ENCODE data around the gene ATOH7. TPM values are rescaled to one million over a fixed set of nuclear protein-coding genes. Genes with fewer than 3 reads are reported as not detected.
"Not testable (repeated sequence)": the region's sequence is repeated elsewhere in the genome, so short reads cannot be mapped to it uniquely, and the experiment has no call there.

The ATOH7 gene
- polyA plus RNA-seq, result under 1 TPM in 2 of 3 donors, not detected in 1; 0.04 to 0.32 TPM

DNA sequence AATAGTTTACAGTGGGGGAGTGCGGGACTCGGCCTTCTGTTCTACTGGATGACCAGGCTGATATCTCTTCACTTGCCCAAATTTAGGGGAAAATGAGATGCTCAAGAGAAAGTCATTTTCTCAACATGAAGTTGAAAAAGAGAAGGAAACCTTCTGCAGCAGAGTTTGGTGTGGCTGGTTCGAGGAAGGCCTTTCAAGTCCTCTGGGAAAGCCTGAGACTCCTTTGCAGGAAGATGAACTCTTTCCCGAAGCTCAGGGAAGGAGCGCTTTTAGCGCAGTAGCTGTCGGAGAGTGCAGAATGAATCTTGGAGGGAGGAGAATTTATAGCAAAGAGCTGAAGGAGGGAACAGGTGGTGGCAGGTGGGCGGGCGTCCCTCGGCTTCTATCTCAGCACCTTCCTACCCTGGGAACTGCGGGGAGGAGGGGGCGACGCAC lies at the start of gene ATOH7:
TSS of gene ATOH7 (minus strand) at position 297 of the 435 bp plus-strand sequence. CDS start 436 bp downstream, outside the sequence.
- 42 to 51% (median 50%) methylated on average over 13 of the region's 13 CpGs for WGBS, 3 donors
- H3K27ac ChIP-seq (ENCODE audit: low read depth, low read length), result no peak within 1 kb of the TSS

DNA sequence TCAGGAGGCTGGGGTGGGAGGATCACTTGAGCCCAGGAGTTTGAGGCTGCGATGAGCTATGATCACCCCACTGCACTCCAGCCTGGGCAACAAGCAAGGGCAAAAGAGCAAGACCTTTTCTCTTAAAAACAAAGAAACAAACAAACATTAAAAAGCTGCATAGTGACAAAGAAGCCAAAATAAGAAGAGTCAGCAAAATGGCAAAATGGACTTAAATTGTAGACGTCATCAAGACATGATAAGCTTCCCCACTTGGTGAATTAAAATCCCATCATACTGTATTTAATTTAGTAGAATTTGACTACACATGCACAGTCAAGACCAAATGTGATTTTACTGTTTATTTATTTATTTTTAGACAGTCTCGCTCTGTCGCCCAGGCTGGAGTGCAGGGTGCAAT lies 48.8 kb upstream of the ATOH7 start:
- WGBS, 3 donors, result 97 to 99% (median 98%) methylated on average over 4 of the region's 4 CpGs
- H3K27ac ChIP-seq (ENCODE audit: low read depth, low read length), result no peak overlapping the region

DNA sequence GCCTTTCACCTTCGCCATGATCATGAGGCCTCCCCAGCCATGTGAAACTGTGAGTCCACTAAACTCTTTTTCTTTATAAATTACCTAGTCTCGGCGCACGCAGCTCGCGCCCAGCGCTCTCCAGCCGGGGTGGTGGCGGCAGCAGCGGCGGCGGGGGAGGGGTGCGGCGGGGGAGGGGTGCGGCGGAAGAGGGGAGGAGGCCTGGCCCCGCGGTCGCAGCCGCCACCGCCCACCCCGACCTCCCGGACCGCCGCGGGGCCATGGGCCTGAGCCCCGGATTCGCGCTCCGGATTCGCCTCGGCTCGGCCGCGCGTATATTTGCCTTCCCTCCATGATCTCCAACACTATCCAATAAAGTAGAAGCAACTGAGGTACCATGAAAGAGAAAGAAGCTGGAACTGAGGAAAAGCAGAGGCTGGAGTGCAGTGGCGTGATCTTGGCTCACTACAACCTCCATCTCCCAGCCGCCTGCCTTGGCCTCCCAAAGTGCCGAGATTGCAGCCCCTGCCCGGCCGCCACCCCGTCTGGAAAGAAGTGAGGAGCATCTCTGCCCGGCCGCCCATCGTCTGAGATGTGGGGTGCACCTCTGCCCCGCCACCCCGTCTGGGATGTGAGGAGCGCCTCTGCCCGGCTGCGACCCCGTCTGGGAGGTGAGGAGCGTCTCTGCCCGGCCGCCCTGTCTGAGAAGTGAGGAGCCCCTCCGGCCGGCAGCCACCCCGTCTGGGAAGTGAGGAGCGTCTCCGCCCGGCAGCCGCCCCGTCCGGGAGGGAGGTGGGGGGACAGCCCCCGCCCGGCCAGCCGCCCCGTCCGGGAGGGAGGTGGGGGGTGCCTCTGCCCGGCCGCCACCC lies 47.2 kb upstream of the ATOH7 start:
- not testable (repeated sequence) for H3K27ac ChIP-seq (ENCODE audit: low read depth, low read length)
- WGBS, 3 donors, result 96 to 98% (median 97%) methylated on average over 42 to 70 of the region's 70 CpGs

DNA sequence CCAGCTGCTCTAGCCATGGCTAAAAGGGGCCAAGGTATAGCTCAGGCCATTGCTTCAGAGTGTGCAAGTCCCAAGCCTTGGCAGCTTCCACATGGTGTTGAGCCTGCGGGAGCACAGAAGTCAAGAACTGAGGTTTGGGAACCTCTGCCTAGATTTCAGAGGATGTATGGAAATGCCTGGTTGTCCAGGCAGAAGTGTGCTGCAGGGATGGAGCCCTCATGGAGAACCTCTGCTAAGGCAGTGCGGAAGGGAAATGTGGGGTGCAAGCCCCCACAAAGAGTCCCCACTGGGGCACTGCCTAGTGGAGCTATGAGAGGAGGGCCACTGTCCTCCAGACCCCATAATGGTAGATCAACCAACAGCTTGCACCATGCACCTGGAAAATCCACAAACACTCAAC lies 45.9 kb upstream of the ATOH7 start:
- 95 to 98% (median 97%) methylated on average over 2 of the region's 2 CpGs for WGBS, 3 donors

DNA sequence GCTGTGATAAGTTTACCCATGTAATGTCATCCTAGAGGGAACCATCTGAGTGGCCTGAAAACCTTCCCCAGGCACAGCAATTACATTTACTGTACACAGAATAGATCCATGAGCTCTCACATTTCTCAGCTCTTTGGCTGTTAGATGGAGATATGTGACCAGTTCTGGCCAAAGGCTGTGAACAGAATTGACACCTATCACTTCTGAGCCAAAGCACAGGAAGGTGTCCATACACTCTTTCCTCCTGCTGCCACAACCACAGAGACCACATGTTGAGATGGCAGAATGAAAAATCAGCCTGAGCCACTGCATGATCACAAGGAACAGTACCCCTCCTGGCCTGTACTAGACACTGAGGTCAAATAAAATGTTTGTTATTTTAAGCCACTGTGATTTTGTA lies 44.3 kb upstream of the ATOH7 start:
- no peak overlapping the region for H3K27ac ChIP-seq (ENCODE audit: low read depth, low read length)

More for the DNA sequence above, 45.9 kb upstream of the ATOH7 start:
- H3K27ac ChIP-seq (ENCODE audit: low read depth, low read length), result not testable (repeated sequence)

DNA sequence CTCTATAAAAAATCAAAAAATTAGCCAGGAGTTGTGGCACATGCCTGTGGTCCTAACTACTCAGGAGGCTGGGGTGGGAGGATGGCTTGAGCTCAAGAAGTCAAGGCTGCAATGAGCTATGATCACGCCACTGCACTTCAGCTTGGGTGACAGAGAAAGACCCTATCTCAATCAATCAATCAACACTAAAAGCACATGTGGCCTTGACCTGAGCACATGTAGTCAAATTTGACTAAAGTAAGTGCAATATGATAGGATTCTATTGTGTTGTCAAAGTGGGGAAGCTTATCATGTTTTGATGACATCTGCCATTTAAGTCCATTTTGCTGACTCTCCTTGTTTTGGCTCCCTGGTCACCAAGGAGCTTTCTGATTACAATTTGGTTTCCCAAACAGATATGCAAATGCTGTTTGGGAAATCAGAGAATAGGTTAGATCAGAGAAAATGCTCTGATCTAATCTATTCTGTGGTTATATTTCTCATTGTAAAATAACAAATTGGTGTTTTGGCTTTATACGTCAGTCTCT lies 43.8 kb upstream of the ATOH7 start:
- H3K27ac ChIP-seq (ENCODE audit: low read depth, low read length), result no peak overlapping the region
- WGBS, 3 donors, result 87 to 97% (median 93%) methylated on average over 2 of the region's 2 CpGs

DNA sequence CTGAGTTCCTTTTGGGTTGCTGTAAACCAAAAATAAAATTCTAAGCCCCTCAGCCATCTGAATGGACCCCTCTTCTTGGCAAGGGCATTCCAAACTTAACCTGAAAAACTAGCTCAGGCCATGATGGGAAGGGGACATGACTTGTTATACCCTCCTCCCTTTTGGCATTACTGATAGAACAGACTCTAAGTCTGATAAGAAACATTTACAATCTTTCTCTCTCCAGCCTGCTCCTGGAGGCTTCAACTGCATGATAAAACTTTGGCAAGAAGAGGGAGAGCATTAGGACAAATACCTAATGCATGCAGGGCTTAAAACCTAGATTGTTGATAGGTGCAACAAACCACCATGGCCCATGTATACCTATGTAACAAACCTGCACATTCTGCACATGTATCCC lies 40.9 kb upstream of the ATOH7 start:
- H3K27ac ChIP-seq (ENCODE audit: low read depth, low read length), result no peak overlapping the region

DNA sequence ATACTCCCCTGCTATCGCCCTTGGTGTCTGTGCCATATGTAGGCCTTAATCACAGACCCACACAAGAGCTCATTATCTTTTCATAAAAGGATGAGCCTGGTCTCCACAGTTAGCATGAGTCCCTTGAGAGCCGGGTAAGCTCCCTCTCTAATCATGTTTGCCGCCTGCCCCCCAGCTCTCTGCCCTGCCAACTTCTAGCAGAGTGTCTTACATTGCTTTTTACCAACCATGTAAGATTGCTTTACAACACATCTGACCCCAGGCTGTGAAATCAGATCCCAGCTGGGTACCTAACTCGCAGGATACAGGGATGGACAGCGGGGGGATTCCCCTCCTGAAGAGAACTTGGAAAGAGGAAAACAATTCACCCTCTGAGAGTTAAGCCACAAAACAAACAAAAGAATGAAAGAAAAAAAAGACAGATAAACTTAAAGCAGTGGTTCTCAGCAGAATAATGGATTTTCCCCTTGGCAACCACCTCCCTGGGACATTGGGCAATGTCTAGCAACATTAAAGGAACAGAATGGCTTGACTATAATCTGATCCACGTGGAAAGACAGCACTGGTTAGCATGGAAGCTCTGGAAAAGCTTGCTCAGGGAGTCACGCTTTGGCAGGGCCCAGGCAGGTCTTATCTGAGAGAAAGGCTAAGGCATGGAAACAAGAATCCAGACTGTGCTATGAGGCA lies 39.4 kb upstream of the ATOH7 start:
- no peak overlapping the region for H3K27ac ChIP-seq (ENCODE audit: low read depth, low read length)
- WGBS, 3 donors, result 77 to 79% (median 77%) methylated on average over 7 of the region's 7 CpGs

DNA sequence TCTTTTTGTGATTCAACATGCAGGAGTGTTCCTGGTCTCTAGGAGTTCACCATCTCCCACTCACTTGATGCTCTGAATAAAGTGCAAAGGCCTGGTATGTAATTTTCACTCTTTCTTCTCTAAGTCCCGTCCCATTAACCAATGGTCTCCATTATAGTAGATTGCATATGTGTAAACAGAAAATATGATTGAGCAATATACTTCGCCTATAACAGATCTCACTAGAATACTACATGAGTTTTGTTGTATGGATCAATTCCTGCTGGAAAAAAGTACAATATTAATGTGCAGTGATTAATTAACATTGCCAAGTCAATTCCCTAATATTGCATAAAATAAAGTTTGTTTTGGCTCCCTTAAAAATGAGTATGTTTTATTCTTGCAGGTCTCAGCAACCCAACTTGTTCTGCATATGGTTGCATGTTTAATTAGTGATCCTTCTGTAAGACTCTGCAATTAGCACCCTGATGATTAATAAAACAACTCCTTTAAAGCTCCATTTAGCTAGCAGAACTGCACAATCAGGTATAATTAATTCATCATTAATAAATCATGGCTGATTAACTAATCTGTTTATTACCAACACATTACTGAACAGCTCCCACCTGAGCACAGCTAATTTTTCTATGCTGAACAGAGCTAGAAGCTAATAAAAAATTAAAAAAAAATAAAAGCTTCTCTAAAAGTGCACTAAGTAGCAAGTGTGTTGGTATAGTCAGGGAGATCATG lies 37.8 kb upstream of the ATOH7 start:
- WGBS, 3 donors, result 85 to 90% (median 86%) methylated on average over 2 of the region's 2 CpGs
- H3K27ac ChIP-seq (ENCODE audit: low read depth, low read length), result no peak overlapping the region

DNA sequence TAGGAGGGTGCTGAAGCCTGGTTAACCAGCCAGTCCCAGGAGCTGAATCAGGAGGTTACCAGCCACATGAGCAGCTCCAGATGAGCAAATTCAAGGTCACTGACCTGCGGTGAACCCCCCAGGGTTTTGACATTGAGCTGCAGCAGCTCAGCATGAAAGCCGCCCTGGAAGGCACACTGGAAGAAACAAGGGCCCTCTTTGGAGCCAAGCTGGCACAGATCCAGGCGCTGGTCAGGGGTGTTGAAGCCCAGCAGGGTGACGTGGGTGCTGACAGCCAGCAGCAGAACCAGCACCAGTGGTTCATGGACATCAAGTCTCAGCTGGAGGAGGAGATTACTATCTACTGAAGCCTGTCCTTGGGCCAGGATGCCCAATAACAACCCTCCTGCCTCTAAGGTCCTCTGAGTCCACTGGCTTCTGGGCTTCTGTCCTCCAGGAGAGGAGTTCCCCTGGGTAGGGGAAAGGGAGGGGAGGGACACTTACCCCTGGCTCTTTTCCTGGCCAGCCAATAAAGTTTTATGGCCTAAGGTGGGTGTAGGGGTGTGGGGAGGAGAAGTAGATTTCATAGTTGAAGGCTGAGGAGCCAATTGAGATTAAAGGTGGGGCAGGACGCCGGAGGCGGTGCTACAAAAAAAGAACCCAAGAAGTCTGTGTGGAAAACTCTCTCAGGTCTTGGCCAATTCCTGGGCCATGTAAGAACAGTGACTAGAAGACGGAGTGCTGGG lies 29.4 kb upstream of the ATOH7 start:
- no peak overlapping the region for H3K27ac ChIP-seq (ENCODE audit: low read depth, low read length)
- 75 to 90% (median 89%) methylated on average over 8 of the region's 8 CpGs for WGBS, 3 donors

DNA sequence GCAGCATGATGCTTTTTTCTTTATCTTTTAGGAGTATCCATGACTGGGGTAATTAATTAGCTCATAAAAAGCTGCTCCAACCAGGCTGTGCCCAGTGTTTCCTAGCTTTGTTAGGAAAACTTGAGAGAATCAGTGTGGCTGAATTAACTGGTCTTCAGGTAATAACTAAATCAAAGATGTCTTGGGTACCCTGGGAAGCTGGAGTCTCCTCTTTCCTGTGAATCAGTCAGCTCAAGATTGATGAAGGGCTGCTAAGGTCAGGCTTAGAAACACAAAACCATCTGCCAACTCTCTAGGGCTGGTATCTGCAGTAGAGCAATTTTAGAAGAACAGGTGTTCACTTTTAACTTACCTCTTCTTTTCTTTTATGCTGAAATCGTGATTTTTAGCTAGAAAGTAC lies 21.4 kb upstream of the ATOH7 start:
- WGBS, 3 donors, result 41 to 52% (median 48%) methylated on average over 1 of the region's 1 CpG
- H3K27ac ChIP-seq (ENCODE audit: low read depth, low read length), result no peak overlapping the region

DNA sequence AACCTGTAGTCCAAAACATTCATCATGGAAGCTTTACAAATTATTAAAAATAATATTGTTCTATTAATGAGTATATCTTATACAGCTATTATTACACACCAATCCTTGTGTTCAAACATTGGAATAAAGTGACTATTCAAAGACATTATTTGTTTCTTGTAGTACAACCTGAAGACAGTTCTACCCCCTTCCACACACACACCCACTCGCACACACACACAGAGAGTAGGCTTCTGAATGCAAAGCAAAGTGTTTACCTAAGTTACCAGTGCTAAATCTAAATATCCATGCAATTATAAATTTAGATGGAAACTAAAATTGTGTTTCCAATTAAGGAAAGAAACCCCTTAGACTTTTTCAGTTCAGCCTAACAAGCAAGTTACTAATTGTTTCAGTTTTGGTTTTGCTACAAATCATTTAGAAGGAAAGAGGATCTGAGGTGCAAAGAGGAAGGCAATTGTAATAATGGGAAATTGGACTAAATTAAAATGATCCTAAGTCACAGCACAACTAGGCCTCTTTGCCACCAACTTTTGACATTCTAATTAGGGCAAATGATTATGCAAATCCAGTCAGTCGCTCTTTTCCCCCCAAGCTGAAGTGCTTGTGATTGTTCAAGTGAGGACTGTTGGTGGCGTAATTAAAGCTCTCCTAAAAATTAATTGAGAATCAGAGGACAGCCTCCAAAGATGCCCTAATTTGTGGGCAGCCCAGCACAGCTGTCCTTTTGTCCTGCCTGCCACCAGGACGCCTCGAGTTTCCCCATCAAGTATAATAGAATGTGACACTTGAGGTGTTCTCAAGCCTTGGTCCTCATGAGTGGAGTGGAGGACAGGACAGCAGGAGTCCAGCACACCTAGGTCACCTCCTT lies 19.9 kb upstream of the ATOH7 start:
- no peak overlapping the region for H3K27ac ChIP-seq (ENCODE audit: low read depth, low read length)
- 81 to 91% (median 88%) methylated on average over 5 of the region's 5 CpGs for WGBS, 3 donors

DNA sequence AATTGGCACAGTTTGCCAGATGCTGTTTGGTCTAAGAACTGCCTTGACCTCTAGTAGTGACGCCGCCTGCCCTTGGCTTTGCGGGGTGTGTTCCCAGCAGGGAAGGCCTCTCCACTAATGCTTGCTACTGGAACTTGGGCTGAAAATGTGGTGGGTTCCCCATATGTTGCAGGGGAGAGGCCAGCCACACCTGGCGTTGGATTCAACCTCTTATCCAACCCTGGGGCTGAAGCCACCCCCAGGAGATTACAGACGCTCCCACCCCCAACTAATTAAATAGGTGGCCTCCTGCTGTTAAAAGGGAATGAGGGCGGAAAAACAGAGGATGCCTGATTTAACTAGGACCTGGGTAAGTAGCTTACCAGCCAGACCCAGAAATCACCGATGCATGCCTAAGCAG lies 19.2 kb upstream of the ATOH7 start:
- WGBS, 3 donors, result 80 to 88% (median 82%) methylated on average over 7 of the region's 7 CpGs
- H3K27ac ChIP-seq (ENCODE audit: low read depth, low read length), result no peak overlapping the region

DNA sequence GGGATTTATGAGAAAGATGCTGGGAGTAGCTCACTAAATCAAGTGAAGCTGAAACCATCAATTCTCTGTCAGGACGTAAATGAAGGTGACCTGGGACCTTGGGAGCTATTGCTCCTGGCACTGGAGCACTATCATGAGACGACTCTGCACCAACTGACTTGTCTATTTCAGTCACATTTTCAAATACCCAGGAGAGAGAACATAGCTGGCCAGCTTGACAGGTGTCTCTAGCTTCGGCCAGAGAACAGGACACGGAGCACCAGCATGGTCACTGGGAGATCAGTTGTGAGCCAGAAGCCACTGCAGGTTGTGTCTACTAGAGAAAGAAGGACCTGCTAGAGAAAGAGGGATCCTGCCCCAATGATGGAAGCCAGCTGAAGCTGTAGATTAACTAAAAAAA lies 17.4 kb upstream of the ATOH7 start:
- no peak overlapping the region for H3K27ac ChIP-seq (ENCODE audit: low read depth, low read length)
- whole genome bisulfite sequencing, 3 donors, result 87 to 93% (median 90%) methylated on average over 4 of the region's 4 CpGs

DNA sequence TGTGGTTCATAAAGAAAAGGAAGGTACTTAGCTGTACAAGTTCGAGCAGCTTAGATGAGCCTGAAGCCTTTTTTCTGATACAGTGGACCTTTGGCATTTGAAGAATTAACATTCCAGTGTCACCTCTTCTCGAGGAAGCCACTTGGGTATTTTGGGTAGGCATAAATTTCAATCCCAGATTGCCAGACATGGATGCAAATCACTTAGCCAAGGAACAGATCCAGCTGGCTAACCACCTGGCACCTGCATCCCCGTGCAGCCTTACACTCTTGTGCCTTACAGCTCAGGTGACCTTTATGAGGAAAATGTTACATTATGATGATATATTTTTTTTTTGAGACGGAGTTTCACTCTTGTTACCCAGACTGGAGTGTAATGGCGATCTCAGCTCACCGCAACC lies 16.0 kb upstream of the ATOH7 start:
- 79 to 88% (median 86%) methylated on average over 6 of the region's 6 CpGs for WGBS, 3 donors

DNA sequence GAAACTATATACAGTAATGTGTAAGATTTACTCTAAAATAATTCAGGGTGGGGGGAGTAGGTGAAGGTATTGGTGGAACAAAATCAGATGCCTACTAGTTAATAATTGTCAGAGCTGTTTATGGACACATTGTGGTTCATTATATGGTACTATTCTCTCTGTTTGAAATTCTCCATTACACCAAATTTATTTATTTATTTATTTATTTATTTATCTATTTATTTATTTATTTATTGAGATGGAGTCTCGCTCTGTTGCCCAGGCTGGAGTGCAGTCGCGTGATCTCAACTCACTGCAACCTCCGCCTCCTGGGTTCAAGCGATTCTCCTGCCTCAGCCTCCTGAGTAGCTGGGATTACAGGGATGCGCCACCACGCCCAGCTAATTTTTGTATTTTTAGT lies 14.5 kb upstream of the ATOH7 start:
- not testable (repeated sequence) for H3K27ac ChIP-seq (ENCODE audit: low read depth, low read length)
- WGBS, 3 donors, result 91 to 96% (median 95%) methylated on average over 7 of the region's 7 CpGs

More for the DNA sequence above, 16.0 kb upstream of the ATOH7 start:
- H3K27ac ChIP-seq (ENCODE audit: low read depth, low read length), result no peak overlapping the region

DNA sequence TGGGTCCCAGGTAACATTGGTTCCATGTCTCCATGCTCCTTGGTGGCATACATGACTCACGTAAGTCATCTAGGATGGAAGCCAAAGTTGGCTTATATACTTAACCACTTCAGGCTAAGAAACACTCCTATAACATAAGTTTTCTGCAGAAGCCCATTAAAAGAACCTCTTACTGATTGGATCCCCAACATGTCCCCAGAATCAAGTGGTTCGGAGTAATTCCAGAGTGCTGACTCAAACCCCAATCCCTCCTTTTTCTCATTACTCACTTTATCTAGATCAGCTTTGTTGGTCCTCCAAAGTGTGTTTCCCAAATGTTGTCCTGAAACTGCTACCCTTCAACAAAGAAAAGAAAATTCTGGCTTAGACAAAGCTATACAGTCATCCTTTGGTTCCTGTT lies 10.1 kb upstream of the ATOH7 start:
- WGBS, 3 donors, result 67 to 94% (median 92%) methylated on average over 2 of the region's 2 CpGs
- H3K27ac ChIP-seq (ENCODE audit: low read depth, low read length), result no peak overlapping the region

Data from adipose tissue (tissue), 3 donors.